ENCODE measurements around the gene PNPLA4.
A peak's percentile ranks its signal among the peaks of the same experiment; 100 is the strongest.

Gene PNPLA4

DNA sequence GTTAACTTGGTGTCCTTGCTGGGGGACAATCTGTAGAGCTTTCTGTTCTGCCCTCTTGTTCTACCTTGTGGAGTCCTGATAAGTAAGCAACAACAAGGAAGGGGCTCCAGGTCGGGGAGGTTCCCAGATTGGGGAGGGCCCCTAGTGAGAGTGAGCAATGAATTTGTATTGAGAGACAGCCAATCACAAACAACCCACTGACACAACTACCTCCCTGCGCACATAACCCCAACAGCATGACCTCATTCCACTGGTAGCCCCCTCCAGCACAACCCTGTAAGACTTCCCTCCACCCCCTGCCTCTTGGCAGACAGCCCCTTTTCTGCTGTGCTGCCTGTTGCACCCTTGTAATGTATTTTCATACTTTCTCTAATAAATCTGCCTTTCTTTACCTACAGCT is 19.7 kb upstream of the PNPLA4 start:
- H3K4me1 ChIP-seq (ENCODE audit: control insufficient read depth in 1 of 2, insufficient read depth in 2 of 2, low read length in 2 of 2), result no peaks in the 10 kb centered on the region
- WGBS (ENCODE audit: extremely low coverage, insufficient coverage, insufficient read length), result no CpG with 5 or more reads among the region's 2 CpGs
- no peak overlapping the region for H3K27ac ChIP-seq (ENCODE audit: low read depth, low read length)

DNA sequence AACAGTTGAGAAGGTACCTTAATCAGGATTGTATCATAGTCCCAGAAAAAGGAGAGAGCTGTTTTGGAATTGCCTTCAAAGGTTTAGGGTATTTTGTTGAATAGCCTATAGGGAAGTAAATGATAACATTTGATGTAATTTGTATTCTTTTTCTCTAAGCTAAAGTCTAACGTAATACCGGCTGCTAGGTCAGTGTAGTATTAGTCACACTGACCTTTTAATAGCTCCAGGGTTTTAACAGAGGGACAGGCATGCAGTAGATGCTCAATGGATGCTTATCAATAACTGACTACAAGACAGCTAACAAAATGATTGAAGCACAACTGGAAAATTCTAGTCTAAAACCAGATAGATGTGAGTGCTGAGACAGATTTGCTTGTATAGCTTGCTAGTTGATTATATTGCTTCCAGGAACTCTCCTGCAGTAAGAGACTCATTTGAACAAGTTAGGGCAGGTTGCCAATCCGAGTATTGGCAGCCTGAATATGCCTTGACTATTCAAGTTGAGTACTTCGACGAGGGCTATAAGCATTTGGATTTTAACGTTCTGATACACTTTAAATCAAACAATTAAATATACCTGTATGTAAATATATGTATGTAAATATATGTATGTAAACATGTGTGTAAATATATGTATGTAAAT is 16.5 kb upstream of the PNPLA4 start:
- Histone ChIP-seq H3K4ac (ENCODE audit: low read depth, low read length) (no peak overlapping the region), H3K4me1 (ENCODE audit: control insufficient read depth in 1 of 2, insufficient read depth in 2 of 2, low read length in 2 of 2) (no peaks in the 10 kb centered on the region), H3K36me3 (ENCODE audit: control insufficient read depth in 1 of 2, insufficient read depth in 2 of 2, low read length in 2 of 2) (no peaks in the 10 kb centered on the region), H4K8ac (ENCODE audit: low read depth, low read length) (no peak overlapping the region), H2BK5ac (ENCODE audit: low read depth, low read length, poor library complexity) (no peak overlapping the region), H3K18ac (ENCODE audit: low read length) (no peak overlapping the region), H3K27ac (ENCODE audit: low read depth, low read length) (no peak overlapping the region), H4K12ac (ENCODE audit: low read depth, low read length) (no peak overlapping the region), H3K9ac (ENCODE audit: low read length) (no peak overlapping the region), H3K4me3 (ENCODE audit: low read depth, low read length) (no peak overlapping the region), H3K14ac (ENCODE audit: low read length) (no peak overlapping the region), H2BK120ac (ENCODE audit: insufficient read depth, low read length, poor library complexity) (no peak overlapping the region), H2AFZ (ENCODE audit: insufficient read depth, low read length, poor library complexity) (no peak overlapping the region), H3K79me2 (ENCODE audit: control insufficient read depth, insufficient read depth, low read length, poor library complexity) (no peaks in the 10 kb centered on the region), H2BK12ac (ENCODE audit: low read length) (no peak overlapping the region), H3K27me3 (ENCODE audit: insufficient read depth, low read length) (no peaks in the 10 kb centered on the region), H3K23ac (ENCODE audit: low read length) (no peak overlapping the region), H3K9me3 (ENCODE audit: insufficient read depth, low read depth, low read length) (no peaks in the 10 kb centered on the region), H2AK5ac (ENCODE audit: low read length) (no peak overlapping the region), H4K91ac (ENCODE audit: low read depth, low read length) (no peak overlapping the region), H3K4me2 (ENCODE audit: low read length) (no peak overlapping the region), H3K79me1 (ENCODE audit: low read length) (no peaks in the 10 kb centered on the region)
- no peak for DNase-seq
- no CpG with 5 or more reads among the region's 6 CpGs for WGBS (ENCODE audit: extremely low coverage, insufficient coverage, insufficient read length)

More for the DNA sequence above, 19.7 kb upstream of the PNPLA4 start:
- Histone ChIP-seq H2BK120ac (ENCODE audit: insufficient read depth, low read length, poor library complexity) (no peak overlapping the region), H3K79me2 (ENCODE audit: control insufficient read depth, insufficient read depth, low read length, poor library complexity) (no peaks in the 10 kb centered on the region), H3K4ac (ENCODE audit: low read depth, low read length) (no peak overlapping the region), H3K36me3 (ENCODE audit: control insufficient read depth in 1 of 2, insufficient read depth in 2 of 2, low read length in 2 of 2) (no peaks in the 10 kb centered on the region), H4K91ac (ENCODE audit: low read depth, low read length) (no peak overlapping the region), H3K18ac (ENCODE audit: low read length) (no peak overlapping the region), H3K79me1 (ENCODE audit: low read length) (no peaks in the 10 kb centered on the region), H3K27me3 (ENCODE audit: insufficient read depth, low read length) (no peaks in the 10 kb centered on the region), H3K14ac (ENCODE audit: low read length) (no peak overlapping the region), H2AFZ (ENCODE audit: insufficient read depth, low read length, poor library complexity) (no peak overlapping the region), H3K9ac (ENCODE audit: low read length) (no peak overlapping the region), H2AK5ac (ENCODE audit: low read length) (no peak overlapping the region), H4K8ac (ENCODE audit: low read depth, low read length) (no peak overlapping the region), H3K9me3 (ENCODE audit: insufficient read depth, low read depth, low read length) (no peaks in the 10 kb centered on the region), H3K4me2 (ENCODE audit: low read length) (no peak overlapping the region), H3K23ac (ENCODE audit: low read length) (no peak overlapping the region), H2BK12ac (ENCODE audit: low read length) (no peak overlapping the region), H2BK5ac (ENCODE audit: low read depth, low read length, poor library complexity) (no peak overlapping the region), H4K12ac (ENCODE audit: low read depth, low read length) (no peak overlapping the region), H3K4me3 (ENCODE audit: low read depth, low read length) (no peak overlapping the region)
- no peak for DNase-seq

DNA sequence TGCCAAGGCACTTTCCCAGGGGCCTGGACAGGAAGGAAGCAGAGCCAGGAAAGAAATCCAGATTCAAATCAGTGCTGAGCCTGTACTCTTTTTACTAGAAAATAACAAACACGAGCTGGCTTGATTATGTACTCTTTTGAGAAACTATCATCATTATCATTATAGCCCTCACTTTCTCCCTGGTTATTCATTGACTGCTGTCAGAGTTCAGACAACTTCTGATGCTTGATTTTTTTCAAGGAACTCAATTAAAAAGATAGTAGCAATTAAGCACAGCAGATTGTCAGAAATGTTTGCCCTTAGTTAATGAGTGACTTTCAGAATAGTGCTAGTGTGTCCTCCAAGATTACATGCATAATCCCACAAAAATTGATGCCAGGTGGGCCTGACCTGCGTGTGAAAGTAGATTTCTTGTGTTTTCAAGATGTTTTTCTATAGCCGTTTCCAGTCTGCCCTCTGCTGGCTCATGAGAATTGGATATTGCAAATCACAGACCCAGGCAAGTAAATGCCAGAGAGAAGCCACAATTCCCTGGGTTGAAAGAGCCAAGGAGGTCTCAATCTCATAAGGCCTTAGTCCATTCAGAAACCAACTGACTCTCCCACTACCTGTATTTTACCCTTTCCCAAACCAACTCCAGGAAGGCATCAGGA is 14.3 kb upstream of the PNPLA4 start:
- Histone ChIP-seq H3K4me3 (ENCODE audit: low read depth, low read length) (no peak overlapping the region), H4K8ac (ENCODE audit: low read depth, low read length) (no peak overlapping the region), H2AFZ (ENCODE audit: insufficient read depth, low read length, poor library complexity) (no peak overlapping the region), H3K14ac (ENCODE audit: low read length) (no peak overlapping the region), H3K27ac (ENCODE audit: low read depth, low read length) (no peak overlapping the region), H3K9ac (ENCODE audit: low read length) (no peak overlapping the region), H3K27me3 (ENCODE audit: insufficient read depth, low read length) (no peaks in the 10 kb centered on the region), H3K4me2 (ENCODE audit: low read length) (no peak overlapping the region), H2BK12ac (ENCODE audit: low read length) (no peak overlapping the region), H3K79me1 (ENCODE audit: low read length) (no peaks in the 10 kb centered on the region), H3K4me1 (ENCODE audit: control insufficient read depth in 1 of 2, insufficient read depth in 2 of 2, low read length in 2 of 2) (no peaks in the 10 kb centered on the region), H2BK5ac (ENCODE audit: low read depth, low read length, poor library complexity) (no peak overlapping the region), H3K79me2 (ENCODE audit: control insufficient read depth, insufficient read depth, low read length, poor library complexity) (no peaks in the 10 kb centered on the region), H4K91ac (ENCODE audit: low read depth, low read length) (no peak overlapping the region), H2AK5ac (ENCODE audit: low read length) (no peak overlapping the region), H4K12ac (ENCODE audit: low read depth, low read length) (no peak overlapping the region), H3K4ac (ENCODE audit: low read depth, low read length) (no peak overlapping the region), H3K18ac (ENCODE audit: low read length) (no peak overlapping the region), H2BK120ac (ENCODE audit: insufficient read depth, low read length, poor library complexity) (no peak overlapping the region), H3K36me3 (ENCODE audit: control insufficient read depth in 1 of 2, insufficient read depth in 2 of 2, low read length in 2 of 2) (no peaks in the 10 kb centered on the region), H3K23ac (ENCODE audit: low read length) (no peak overlapping the region), H3K9me3 (ENCODE audit: insufficient read depth, low read depth, low read length) (no peaks in the 10 kb centered on the region)
- WGBS (ENCODE audit: extremely low coverage, insufficient coverage, insufficient read length), result no CpG with 5 or more reads among the region's 3 CpGs
- peak in 1 of 2 donors; percentile 19 for DNase-seq

DNA sequence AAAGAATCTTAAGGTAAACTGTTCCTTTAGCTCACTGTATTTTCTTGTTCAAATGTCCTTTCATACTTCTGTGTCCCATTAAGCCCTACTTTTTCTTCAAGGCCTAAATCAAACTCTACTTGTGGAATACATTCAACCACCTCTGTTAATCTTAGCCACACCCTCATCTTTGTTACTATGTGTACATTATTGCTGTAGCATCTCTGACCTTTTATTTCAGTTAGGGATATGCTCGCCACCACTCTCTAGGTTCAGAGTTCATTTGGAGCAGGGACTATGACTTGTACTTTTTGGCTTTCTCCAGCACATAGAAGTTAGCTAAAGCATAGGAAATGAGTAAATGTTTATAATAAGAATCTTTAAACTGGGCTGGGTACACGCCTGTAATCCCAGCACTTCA is 6.8 kb upstream of the PNPLA4 start:
- WGBS (ENCODE audit: extremely low coverage, insufficient coverage, insufficient read length), result no CpG with 5 or more reads among the region's 2 CpGs
- Histone ChIP-seq H3K9me3 (ENCODE audit: insufficient read depth, low read depth, low read length) (no peaks in the 10 kb centered on the region), H3K18ac (ENCODE audit: low read length) (no peak overlapping the region), H2AFZ (ENCODE audit: insufficient read depth, low read length, poor library complexity) (no peak overlapping the region), H3K14ac (ENCODE audit: low read length) (no peak overlapping the region), H3K4ac (ENCODE audit: low read depth, low read length) (no peak overlapping the region), H2AK5ac (ENCODE audit: low read length) (no peak overlapping the region), H3K4me1 (ENCODE audit: control insufficient read depth in 1 of 2, insufficient read depth in 2 of 2, low read length in 2 of 2) (no peaks in the 10 kb centered on the region), H4K91ac (ENCODE audit: low read depth, low read length) (no peak overlapping the region), H4K12ac (ENCODE audit: low read depth, low read length) (no peak overlapping the region), H3K27ac (ENCODE audit: low read depth, low read length) (no peak overlapping the region), H2BK120ac (ENCODE audit: insufficient read depth, low read length, poor library complexity) (no peak overlapping the region), H3K4me3 (ENCODE audit: low read depth, low read length) (no peak overlapping the region), H3K79me2 (ENCODE audit: control insufficient read depth, insufficient read depth, low read length, poor library complexity) (no peaks in the 10 kb centered on the region), H3K4me2 (ENCODE audit: low read length) (no peak overlapping the region), H3K9ac (ENCODE audit: low read length) (no peak overlapping the region), H3K36me3 (ENCODE audit: control insufficient read depth in 1 of 2, insufficient read depth in 2 of 2, low read length in 2 of 2) (no peaks in the 10 kb centered on the region), H4K8ac (ENCODE audit: low read depth, low read length) (no peak overlapping the region), H3K23ac (ENCODE audit: low read length) (no peak overlapping the region), H2BK12ac (ENCODE audit: low read length) (no peak overlapping the region), H3K79me1 (ENCODE audit: low read length) (no peaks in the 10 kb centered on the region), H2BK5ac (ENCODE audit: low read depth, low read length, poor library complexity) (no peak overlapping the region), H3K27me3 (ENCODE audit: insufficient read depth, low read length) (no peaks in the 10 kb centered on the region)
- DNase-seq, result no peak

All from trophoblast cell (in vitro differentiated cells and primary cell).